Hepatocyte (in vitro differentiated cells): Measurements from ENCODE around the gene EID3.

ENCODE experiments used
- CTCF ChIP-seq: fragments of 200-600 bp; sonication (generic); IDR thresholded peaks from 2 replicates; pipeline ENCODE4 v1.5.1; 2016; ENCODE audit warnings: antibody characterized with exemption, mild to moderate bottlenecking; ENCODE audit not compliant: poor library complexity
- EZH2 ChIP-seq: fragments of 200-600 bp; sonication (generic); IDR thresholded peaks from 2 replicates; pipeline ENCODE4 v1.6.1; 2016; ENCODE audit warnings: antibody characterized with exemption, mild to moderate bottlenecking, borderline replicate concordance
- EZH2phosphoT487 ChIP-seq: fragments of 200-600 bp; sonication (generic); IDR thresholded peaks from one replicate; pipeline ENCODE4 v1.6.1; 2018; ENCODE audit warnings: antibody characterized with exemption, mild to moderate bottlenecking, low read depth, moderate library complexity; ENCODE audit not compliant: unreplicated experiment, severe bottlenecking

DNA sequence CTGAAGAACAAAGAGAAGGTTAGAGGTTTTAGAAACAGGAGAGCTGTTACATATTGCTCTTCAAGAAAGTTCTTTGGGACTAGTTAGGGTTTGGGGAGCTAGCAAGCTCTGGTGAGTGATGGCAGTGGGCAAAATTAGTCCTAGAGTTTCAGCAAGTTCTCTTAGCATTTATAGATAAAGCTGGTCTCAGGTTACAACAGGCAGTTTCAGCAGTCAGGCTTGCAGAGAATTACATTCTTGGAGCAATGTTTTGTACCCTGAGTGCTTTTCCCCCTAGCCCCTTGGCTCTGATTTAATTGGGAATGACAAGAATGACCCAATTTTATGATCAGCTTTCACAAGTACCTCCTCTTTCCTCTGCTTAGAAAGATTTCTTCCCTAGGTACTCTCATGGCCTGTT is 21.4 kb upstream of the EID3 start:
- TF ChIP-seq CTCF: no peak
- TF ChIP-seq EZH2phosphoT487: no peak
- TF ChIP-seq EZH2: no peak
